Right atrium auricular region (tissue), 2 donors: ENCODE measurements around the gene TRAPPC11. TPM values are rescaled to one million over a fixed set of nuclear protein-coding genes. Genes with fewer than 3 reads are reported as not detected.

Experiments
- DNase-seq: peaks from one replicate; pipeline ENCODE4 v3.0.0-alpha.2; 2019; ENCODE audit warnings: low spot score
- H3K27ac ChIP-seq, 2 donors: fragments of 200-600 bp; sonication (generic); 1 replicate in 1 of 2; 2 replicates in 1 of 2; pipeline ENCODE4 v1.5.1; 2016 to 2019
- H3K27me3 ChIP-seq, 2 donors: fragments of 200-600 bp; sonication (generic); one replicate each; pipeline versions ENCODE4 v1.5.1 to v1.6.0; 2017 to 2019
- H3K36me3 ChIP-seq: fragments of 200-600 bp; sonication (generic); one replicate; pipeline ENCODE4 v1.5.1; 2016
- H3K4me1 ChIP-seq, 2 donors: fragments of 200-600 bp; sonication (generic); one replicate each; pipeline versions ENCODE4 v1.5.1 to v1.6.0; 2017 to 2019
- H3K4me3 ChIP-seq, 2 donors: fragments of 200-600 bp; sonication (generic); 1 replicate in 1 of 2; 2 replicates in 1 of 2; pipeline ENCODE4 v1.5.1; 2017 to 2019; ENCODE audit warnings: mild to moderate bottlenecking in 1 of 2, moderate library complexity in 1 of 2
- H3K9me3 ChIP-seq, 2 donors: fragments of 200-600 bp; sonication (generic); one replicate each; pipeline ENCODE4 v1.5.1; 2019
- total RNA-seq, 2 donors: library from RNA; depleted of rRNA; stranded (reverse); fragments of >200 nt; gene quantifications; one replicate each; pipeline ENCODE4 v1.1.0, GENCODE V29; 2016
- TF ChIP-seq, protein P1 (sequence below), 2 donors: fragments of 200-600 bp; sonication (generic); IDR thresholded peaks; one replicate each; pipeline ENCODE4 v1.5.1; 2019; ENCODE audit warnings: antibody characterized with exemption in 2 of 2

The TRAPPC11 gene
- total RNA-seq, 2 donors from 2014 or later: 22.2 to 31.0 TPM

DNA sequence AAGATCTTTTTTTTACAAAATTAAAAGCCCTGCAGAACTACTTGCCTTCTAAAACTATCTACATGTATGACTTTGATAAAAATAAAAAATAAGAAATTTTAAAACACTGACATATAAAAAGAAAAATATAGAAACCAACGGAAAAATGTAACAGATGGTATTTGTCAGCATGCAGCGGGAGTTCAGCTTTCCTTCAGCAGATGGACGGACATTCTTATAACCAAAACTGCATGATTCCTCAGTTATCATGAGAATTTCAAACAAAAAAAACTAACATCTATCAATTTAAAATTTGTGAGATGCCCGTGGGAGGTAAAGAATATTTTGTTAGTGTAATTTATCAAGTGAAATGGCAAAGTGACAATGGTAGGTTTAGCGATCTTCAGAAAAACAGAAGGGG lies 23.4 kb upstream of the TRAPPC11 start:
- no peak overlapping the region for H3K4me3 ChIP-seq
- H3K36me3 ChIP-seq: no peaks in the 10 kb centered on the region
- TF ChIP-seq, protein P1, sequence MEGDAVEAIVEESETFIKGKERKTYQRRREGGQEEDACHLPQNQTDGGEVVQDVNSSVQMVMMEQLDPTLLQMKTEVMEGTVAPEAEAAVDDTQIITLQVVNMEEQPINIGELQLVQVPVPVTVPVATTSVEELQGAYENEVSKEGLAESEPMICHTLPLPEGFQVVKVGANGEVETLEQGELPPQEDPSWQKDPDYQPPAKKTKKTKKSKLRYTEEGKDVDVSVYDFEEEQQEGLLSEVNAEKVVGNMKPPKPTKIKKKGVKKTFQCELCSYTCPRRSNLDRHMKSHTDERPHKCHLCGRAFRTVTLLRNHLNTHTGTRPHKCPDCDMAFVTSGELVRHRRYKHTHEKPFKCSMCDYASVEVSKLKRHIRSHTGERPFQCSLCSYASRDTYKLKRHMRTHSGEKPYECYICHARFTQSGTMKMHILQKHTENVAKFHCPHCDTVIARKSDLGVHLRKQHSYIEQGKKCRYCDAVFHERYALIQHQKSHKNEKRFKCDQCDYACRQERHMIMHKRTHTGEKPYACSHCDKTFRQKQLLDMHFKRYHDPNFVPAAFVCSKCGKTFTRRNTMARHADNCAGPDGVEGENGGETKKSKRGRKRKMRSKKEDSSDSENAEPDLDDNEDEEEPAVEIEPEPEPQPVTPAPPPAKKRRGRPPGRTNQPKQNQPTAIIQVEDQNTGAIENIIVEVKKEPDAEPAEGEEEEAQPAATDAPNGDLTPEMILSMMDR (IDR thresholded peaks at IDR 0.05): no peak
- H3K9me3 ChIP-seq: no peaks in the 10 kb centered on the region
- no peaks in the 10 kb centered on the region for H3K27me3 ChIP-seq
- peaks cover 0 to 8% of the 10 kb centered on the region in 2 donors for H3K4me1 ChIP-seq
- peak overlapping the region in 1 of 2 donors; percentile 34 for H3K27ac ChIP-seq
- no peak for DNase-seq

DNA sequence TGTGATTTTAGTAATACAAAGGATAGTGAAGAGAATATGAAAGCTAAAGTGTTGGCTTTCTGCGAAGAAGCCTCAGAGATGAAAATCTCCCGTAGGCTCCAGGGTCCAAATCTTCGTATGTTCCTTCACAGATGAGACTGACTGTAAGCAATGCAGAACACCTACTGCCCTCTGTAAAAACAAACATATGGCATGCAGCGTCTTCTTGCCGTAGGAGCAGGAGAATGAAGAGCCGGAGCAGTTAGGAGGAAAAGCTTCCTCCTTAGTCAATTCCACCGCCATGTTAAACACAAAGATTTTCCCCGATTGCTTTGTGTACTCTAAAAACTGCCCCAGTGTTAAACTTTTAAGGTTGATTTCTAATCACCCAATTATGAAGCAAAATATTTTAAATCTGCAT lies 22.6 kb upstream of the TRAPPC11 start:
- no peak for DNase-seq
- Histone ChIP-seq H3K9me3 (no peaks in the 10 kb centered on the region), H3K36me3 (no peaks in the 10 kb centered on the region), H3K27me3 (no peaks in the 10 kb centered on the region), H3K4me3 (no peak overlapping the region), H3K27ac (peak overlapping the region in 1 of 2 donors; percentile 2), H3K4me1 (peaks cover 0 to 8% of the 10 kb centered on the region in 2 donors)
- TF ChIP-seq, protein P1 (IDR thresholded peaks at IDR 0.05): no peak

DNA sequence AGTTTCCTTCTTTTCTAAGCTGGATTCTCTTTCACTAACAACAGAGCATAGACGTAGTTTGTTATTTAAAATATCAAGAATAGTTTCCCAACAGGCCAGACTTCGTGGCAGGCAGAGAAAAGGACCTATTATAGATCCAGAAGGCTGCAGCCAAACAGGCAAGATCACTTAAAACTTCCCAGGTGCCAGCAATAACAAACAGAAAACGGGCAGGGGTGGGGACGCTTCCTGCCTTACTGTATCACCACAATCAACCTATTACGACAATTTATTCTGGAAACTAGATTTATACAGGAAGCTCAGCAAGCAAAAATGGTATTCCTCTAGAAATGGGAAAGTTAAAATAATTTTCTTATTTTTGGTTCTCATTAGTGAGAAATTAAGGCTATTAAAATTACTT lies 22.2 kb upstream of the TRAPPC11 start:
- no peak for DNase-seq
- H3K9me3 ChIP-seq: no peaks in the 10 kb centered on the region
- H3K36me3 ChIP-seq: no peaks in the 10 kb centered on the region
- TF ChIP-seq, protein P1 (IDR thresholded peaks at IDR 0.05): no peak
- H3K27ac ChIP-seq: peak overlapping the region in 1 of 2 donors; percentile 2
- peaks cover 0 to 8% of the 10 kb centered on the region in 2 donors for H3K4me1 ChIP-seq
- H3K4me3 ChIP-seq: no peak overlapping the region
- no peaks in the 10 kb centered on the region for H3K27me3 ChIP-seq

DNA sequence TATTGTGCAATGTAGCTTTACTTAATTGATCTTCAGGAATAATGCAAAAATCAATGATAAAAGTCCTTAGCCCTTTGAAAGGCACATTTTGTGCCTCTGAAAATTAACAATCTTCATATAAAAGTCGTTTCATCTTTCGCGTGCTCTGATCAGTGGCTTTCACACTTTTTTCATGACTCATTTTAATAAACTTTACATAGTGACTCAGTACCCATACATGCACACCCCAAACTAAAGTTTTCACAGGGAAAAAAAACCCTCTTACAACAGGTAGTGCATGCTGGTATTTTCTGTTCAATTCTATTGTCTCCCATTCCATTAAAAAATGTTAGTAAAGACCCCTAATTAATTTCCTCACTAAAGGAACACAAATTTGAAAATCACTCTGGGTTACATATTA lies 21.6 kb upstream of the TRAPPC11 start:
- no peak overlapping the region for H3K27ac ChIP-seq
- H3K36me3 ChIP-seq: peaks cover under 1% of the 10 kb centered on the region

DNA sequence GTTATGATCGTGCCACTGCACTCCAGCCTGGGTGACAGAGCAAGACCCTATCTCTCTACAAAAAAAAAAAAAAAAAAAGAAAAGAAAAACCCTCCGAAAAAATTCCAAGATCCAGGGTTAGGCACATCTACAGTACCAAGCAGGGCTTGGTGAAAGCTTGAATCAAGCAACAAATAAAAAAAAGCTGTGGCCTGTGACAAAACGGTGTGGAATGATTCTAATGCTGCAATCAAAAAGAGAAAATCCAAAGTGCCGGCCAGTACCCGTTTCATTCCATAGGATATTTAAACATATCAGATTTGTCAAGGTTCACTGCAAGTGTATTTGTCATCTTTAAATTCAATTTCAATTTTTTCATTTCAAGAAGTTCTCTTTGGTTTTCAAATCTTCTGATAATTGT lies 20.7 kb upstream of the TRAPPC11 start:
- TF ChIP-seq, protein P1 (IDR thresholded peaks at IDR 0.05): no peak
- Histone ChIP-seq H3K27me3 (no peaks in the 10 kb centered on the region), H3K4me1 (peaks cover 0 to 8% of the 10 kb centered on the region in 2 donors), H3K9me3 (no peaks in the 10 kb centered on the region), H3K36me3 (peaks cover 5% of the 10 kb centered on the region), H3K4me3 (no peak overlapping the region), H3K27ac (no peak overlapping the region)
- no peak for DNase-seq

More for the DNA sequence above, 21.6 kb upstream of the TRAPPC11 start:
- Histone ChIP-seq H3K4me3 (no peak overlapping the region), H3K4me1 (peaks cover 0 to 8% of the 10 kb centered on the region in 2 donors), H3K27me3 (no peaks in the 10 kb centered on the region), H3K9me3 (no peaks in the 10 kb centered on the region)
- TF ChIP-seq, protein P1 (IDR thresholded peaks at IDR 0.05): no peak
- no peak for DNase-seq

DNA sequence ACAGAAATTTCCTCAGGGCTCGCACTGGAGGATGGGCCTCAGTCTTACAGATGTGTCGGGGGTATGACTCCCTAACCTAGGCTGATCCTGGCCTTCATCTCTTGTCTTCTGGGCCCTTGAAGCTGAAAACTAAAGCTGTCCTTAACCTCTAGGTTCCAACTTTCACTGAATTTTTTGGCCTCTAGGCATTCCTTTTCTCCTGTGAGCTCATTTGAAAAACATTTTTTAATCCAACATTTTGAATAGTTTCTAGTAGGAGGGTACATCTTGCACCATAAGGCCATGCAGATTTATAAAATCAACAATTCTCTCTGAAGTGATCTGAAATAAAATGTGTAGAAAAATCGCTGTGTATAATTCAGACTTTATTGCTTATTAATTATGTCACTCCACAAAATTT lies 19.8 kb upstream of the TRAPPC11 start:
- TF ChIP-seq, protein P1 (IDR thresholded peaks at IDR 0.05): no peak
- no peaks in the 10 kb centered on the region for H3K9me3 ChIP-seq
- no peak for DNase-seq
- no peak overlapping the region for H3K4me3 ChIP-seq
- H3K27me3 ChIP-seq: no peaks in the 10 kb centered on the region
- peak overlapping the region; percentile 5 to 8 for H3K27ac ChIP-seq
- peaks cover 10% of the 10 kb centered on the region for H3K36me3 ChIP-seq
- peaks cover 0 to 8% of the 10 kb centered on the region in 2 donors for H3K4me1 ChIP-seq
